Mesendoderm (in vitro differentiated cells): ENCODE results near the gene CSTB.

Experiments
- DNase-seq: peaks from one replicate; pipeline ENCODE4 v3.0.0; 2013
- H2AK5ac ChIP-seq: 2 replicates; pipeline ENCODE4 v1.6.1; 2013; ENCODE audit warnings: low read length, inconsistent platforms
- H2BK120ac ChIP-seq: 2 replicates; pipeline ENCODE4 v1.6.1; 2013; ENCODE audit warnings: low read depth, mild to moderate bottlenecking, low read length, moderate library complexity, mixed read lengths
- H2BK15ac ChIP-seq: replicated peaks from 2 replicates; pipeline ENCODE4 v1.6.1; 2013; ENCODE audit warnings: low read depth, mild to moderate bottlenecking, moderate library complexity
- H2BK5ac ChIP-seq: 2 replicates; pipeline ENCODE4 v1.6.1; 2013; ENCODE audit warnings: low read length, inconsistent platforms
- H3K18ac ChIP-seq: 2 replicates; pipeline ENCODE4 v1.6.1; 2013; ENCODE audit warnings: mild to moderate bottlenecking, low read length, mixed read lengths
- H3K23ac ChIP-seq: one replicate; pipeline ENCODE4 v1.6.1; 2013; ENCODE audit warnings: low read length
- H3K27ac ChIP-seq: 2 replicates; pipeline ENCODE4 v1.5.1; 2013; ENCODE audit warnings: low read depth, mild to moderate bottlenecking, inconsistent platforms, low read length, moderate library complexity
- H3K27me3 ChIP-seq: 2 replicates; pipeline ENCODE4 v1.6.1; 2013; ENCODE audit warnings: low read length, control low read depth, mild to moderate bottlenecking, inconsistent platforms; ENCODE audit not compliant: insufficient read depth, poor library complexity
- H3K36me3 ChIP-seq: 2 replicates; pipeline ENCODE4 v1.6.1; 2013; ENCODE audit warnings: low read length, inconsistent platforms; ENCODE audit not compliant: control insufficient read depth, insufficient read depth
- H3K4ac ChIP-seq: one replicate; pipeline ENCODE4 v1.6.1; 2013; ENCODE audit warnings: low read depth, mild to moderate bottlenecking, low read length, moderate library complexity
- H3K4me1 ChIP-seq: 2 replicates; pipeline ENCODE4 v1.6.1; 2013; ENCODE audit warnings: low read depth, low read length, inconsistent platforms; ENCODE audit not compliant: control insufficient read depth
- H3K4me2 ChIP-seq: 2 replicates; pipeline ENCODE4 v1.6.1; 2013; ENCODE audit warnings: low read length
- H3K4me3 ChIP-seq: 2 replicates; pipeline ENCODE4 v1.5.1; 2013; ENCODE audit warnings: mild to moderate bottlenecking, low read length
- H3K56ac ChIP-seq: one replicate; pipeline ENCODE4 v1.6.1; 2013; ENCODE audit warnings: low read length
- H3K79me1 ChIP-seq: 2 replicates; pipeline ENCODE4 v1.6.1; 2013; ENCODE audit warnings: low read length, inconsistent platforms
- H3K79me2 ChIP-seq: 2 replicates; pipeline ENCODE4 v1.6.1; 2013; ENCODE audit warnings: mild to moderate bottlenecking, low read length; ENCODE audit not compliant: control insufficient read depth, insufficient read depth
- H3K9ac ChIP-seq: 2 replicates; pipeline ENCODE4 v1.6.1; 2013; ENCODE audit warnings: low read length, inconsistent platforms
- H4K5ac ChIP-seq: one replicate; pipeline ENCODE4 v1.6.1; 2013; ENCODE audit warnings: low read length
- H4K8ac ChIP-seq: one replicate; pipeline ENCODE4 v1.6.1; 2013; ENCODE audit warnings: low read depth, mild to moderate bottlenecking, control low read depth, low read length, moderate library complexity
- WGBS: extraction: QIAGEN DNeasy Blood & Tissue Kit; methylation state at CpG from one replicate; pipeline ENCODE4 v1.1.7; 2013; ENCODE audit warnings: low lambda C conversion rate, missing lambda C conversion rate; ENCODE audit not compliant: insufficient coverage; ENCODE audit errors: extremely low coverage; 5-methylcytosine and 5-hydroxymethylcytosine counted together

The CSTB gene

GRCh38 chr21:43755820-43756594 is 20.1 kb downstream of the CSTB start:
- no peaks in the 10 kb centered on the region for H3K27me3 ChIP-seq
- no peak overlapping the region for H3K4me2 ChIP-seq
- H3K4ac ChIP-seq = no peak overlapping the region
- no peak overlapping the region for H4K5ac ChIP-seq
- no peaks in the 10 kb centered on the region for H3K79me1 ChIP-seq
- H3K27ac ChIP-seq = no peak overlapping the region
- no peak for DNase-seq
- no peak overlapping the region for H2BK5ac ChIP-seq
- no peaks in the 10 kb centered on the region for H3K4me1 ChIP-seq
- H3K18ac ChIP-seq = no peak overlapping the region
- H3K9ac ChIP-seq = no peak overlapping the region
- H3K79me2 ChIP-seq = no peaks in the 10 kb centered on the region
- no peak overlapping the region for H3K4me3 ChIP-seq
- H3K36me3 ChIP-seq = peaks cover 3% of the 10 kb centered on the region
- no CpG with 5 or more reads among the region's 37 CpGs for WGBS
- H3K23ac ChIP-seq = no peak overlapping the region
- H4K8ac ChIP-seq = no peak overlapping the region
- H2BK15ac ChIP-seq = no peak overlapping the region
- no peak overlapping the region for H3K56ac ChIP-seq
- H2AK5ac ChIP-seq = no peak overlapping the region
- no peak overlapping the region for H2BK120ac ChIP-seq

GRCh38 chr21:43754948-43755781 is 20.9 kb downstream of the CSTB start:
- Histone ChIP-seq H3K4me3 (no peak overlapping the region), H3K23ac (no peak overlapping the region), H2BK120ac (no peak overlapping the region), H3K9ac (no peak overlapping the region), H2BK5ac (no peak overlapping the region), H3K27ac (no peak overlapping the region), H3K4me1 (no peaks in the 10 kb centered on the region), H3K36me3 (peaks cover 3% of the 10 kb centered on the region), H2AK5ac (no peak overlapping the region), H3K18ac (no peak overlapping the region), H3K4ac (no peak overlapping the region), H3K79me1 (no peaks in the 10 kb centered on the region), H4K5ac (no peak overlapping the region), H3K4me2 (no peak overlapping the region), H2BK15ac (no peak overlapping the region), H4K8ac (no peak overlapping the region), H3K27me3 (no peaks in the 10 kb centered on the region), H3K79me2 (no peaks in the 10 kb centered on the region), H3K56ac (no peak overlapping the region)
- no CpG with 5 or more reads among the region's 26 CpGs for WGBS
- no peak for DNase-seq

- WGBS = no CpG with 5 or more reads among the region's 16 CpGs
- no peaks in the 10 kb centered on the region for H3K4me1 ChIP-seq
- H3K4me3 ChIP-seq = no peak overlapping the region
Measured at GRCh38 chr21:43753439-43753799, 22.7 kb downstream of the CSTB start.

DNA sequence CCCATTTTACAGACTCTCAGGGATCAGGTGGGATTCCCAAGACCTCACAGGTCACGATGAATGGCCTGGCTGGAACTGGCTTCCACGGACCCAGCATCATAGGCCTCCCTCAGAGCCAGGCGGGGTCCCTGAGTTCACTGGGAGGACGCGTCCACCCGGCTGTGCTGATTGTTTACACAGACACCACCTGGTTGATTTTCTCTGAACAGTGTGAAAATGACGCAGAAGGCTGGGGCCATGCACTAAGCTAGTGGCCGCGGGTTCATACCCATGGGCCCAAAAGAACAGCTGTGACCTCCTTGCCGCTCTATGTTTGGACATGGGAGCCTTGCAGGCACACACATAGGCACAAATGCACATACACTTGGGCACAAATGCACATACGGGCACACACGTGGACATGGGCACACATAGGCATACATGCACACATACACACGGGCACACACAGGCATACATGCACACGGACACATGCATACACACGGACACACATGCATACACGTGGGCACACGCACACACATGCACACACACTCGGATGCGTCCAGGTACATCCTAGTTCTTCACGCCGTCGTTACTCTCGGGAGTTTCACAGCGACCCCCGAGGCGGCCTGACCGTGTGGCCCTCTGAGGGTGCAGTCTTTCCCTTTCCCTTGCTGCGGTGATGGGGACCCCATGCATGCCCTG is 23.2 kb downstream of the CSTB start:
- Histone ChIP-seq H3K23ac (no peak overlapping the region), H2BK120ac (no peak overlapping the region), H3K79me2 (no peaks in the 10 kb centered on the region), H3K9ac (no peak overlapping the region), H2BK5ac (no peak overlapping the region), H3K4me1 (no peaks in the 10 kb centered on the region), H3K27ac (no peak overlapping the region), H2BK15ac (no peak overlapping the region), H3K27me3 (no peaks in the 10 kb centered on the region), H3K79me1 (no peaks in the 10 kb centered on the region), H4K5ac (no peak overlapping the region), H3K56ac (no peak overlapping the region), H3K18ac (no peak overlapping the region), H4K8ac (no peak overlapping the region), H3K4me2 (no peak overlapping the region), H3K4me3 (no peak overlapping the region), H2AK5ac (no peak overlapping the region), H3K36me3 (peaks cover 3% of the 10 kb centered on the region), H3K4ac (no peak overlapping the region)
- WGBS = no CpG with 5 or more reads among the region's 28 CpGs
- no peak for DNase-seq

More at GRCh38 chr21:43753439-43753799, 22.7 kb downstream of the CSTB start:
- Histone ChIP-seq H3K79me1 (no peaks in the 10 kb centered on the region), H3K9ac (no peak overlapping the region), H4K8ac (no peak overlapping the region), H2AK5ac (no peak overlapping the region), H3K4ac (no peak overlapping the region), H3K56ac (no peak overlapping the region), H2BK5ac (no peak overlapping the region), H3K27ac (no peak overlapping the region), H3K4me2 (no peak overlapping the region), H2BK15ac (no peak overlapping the region), H4K5ac (no peak overlapping the region), H3K23ac (no peak overlapping the region), H3K36me3 (peaks cover 3% of the 10 kb centered on the region), H2BK120ac (no peak overlapping the region), H3K18ac (no peak overlapping the region), H3K27me3 (no peaks in the 10 kb centered on the region), H3K79me2 (no peaks in the 10 kb centered on the region)
- DNase-seq = no peak

DNA sequence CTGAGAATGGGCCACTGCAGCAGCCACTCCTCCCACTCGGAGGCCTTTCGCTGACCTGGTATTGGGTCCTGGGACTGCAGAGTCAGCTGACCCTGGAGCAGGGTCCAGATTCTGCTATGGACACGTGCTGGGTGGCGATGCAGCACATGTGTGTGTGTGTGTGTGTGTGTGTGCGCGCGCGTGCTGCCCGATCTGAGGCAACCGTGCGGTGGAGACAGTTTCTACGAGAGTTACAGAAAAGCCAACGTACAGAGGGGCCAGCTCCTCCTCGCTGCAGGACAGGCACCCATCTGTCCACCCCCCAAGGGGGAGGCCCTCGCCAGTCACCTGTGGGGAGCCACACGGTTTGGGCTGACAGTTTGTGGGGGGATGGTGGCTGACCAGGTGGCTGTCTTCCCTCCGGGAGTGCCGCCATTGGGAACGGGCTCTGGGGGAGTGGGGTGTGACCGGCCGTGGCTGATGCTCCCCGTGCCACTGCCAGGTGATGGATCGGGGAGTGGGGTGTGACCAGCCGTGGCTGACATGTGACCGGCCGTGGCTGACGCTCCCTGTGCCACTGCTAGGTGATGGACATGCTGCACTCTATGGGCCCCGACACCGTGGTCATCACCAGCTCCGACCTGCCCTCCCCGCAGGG is 24.0 kb downstream of the CSTB start:
- H3K27me3 ChIP-seq = no peaks in the 10 kb centered on the region
- H3K4ac ChIP-seq = no peak overlapping the region
- no peaks in the 10 kb centered on the region for H3K4me1 ChIP-seq
- peaks cover 3% of the 10 kb centered on the region for H3K36me3 ChIP-seq
- H3K4me2 ChIP-seq = no peak overlapping the region
- H4K8ac ChIP-seq = no peak overlapping the region
- no peak overlapping the region for H4K5ac ChIP-seq
- H3K4me3 ChIP-seq = no peak overlapping the region
- H3K79me1 ChIP-seq = no peaks in the 10 kb centered on the region
- H3K9ac ChIP-seq = no peak overlapping the region
- no peak overlapping the region for H3K23ac ChIP-seq
- no peak overlapping the region for H3K56ac ChIP-seq
- no peaks in the 10 kb centered on the region for H3K79me2 ChIP-seq
- no peak overlapping the region for H2BK15ac ChIP-seq
- H2AK5ac ChIP-seq = no peak overlapping the region
- H3K27ac ChIP-seq = no peak overlapping the region
- H2BK5ac ChIP-seq = no peak overlapping the region
- no peak overlapping the region for H2BK120ac ChIP-seq
- no peak for DNase-seq
- no peak overlapping the region for H3K18ac ChIP-seq
- WGBS = no CpG with 5 or more reads among the region's 31 CpGs
